HepG2 (cell line): ENCODE data around the gene MBTPS1. TPM values are rescaled to one million over a fixed set of nuclear protein-coding genes. Genes with fewer than 3 reads are reported as not detected.

Source experiments
- CEBPG ChIP-seq: IDR thresholded peaks from 2 replicates; pipeline ENCODE4 v1.6.1; 2016
- HBP1 ChIP-seq: IDR thresholded peaks from 2 replicates; pipeline ENCODE4 v1.6.1; 2016; ENCODE audit warnings: low read depth, control low read depth
- HNF4A ChIP-seq: sonication (generic); formaldehyde crosslinking; IDR thresholded peaks from 2 replicates; pipeline ENCODE4 v1.4.0; 2020; ENCODE audit warnings: missing genetic modification reagents
- SAFB2 ChIP-seq: sonication (generic); formaldehyde crosslinking; IDR thresholded peaks from 2 replicates; pipeline ENCODE4 v1.5.1; 2020; ENCODE audit warnings: missing genetic modification reagents, low read depth, mild to moderate bottlenecking, borderline replicate concordance
- SMYD3 ChIP-seq: sonication (generic); formaldehyde crosslinking; IDR thresholded peaks from 2 replicates; pipeline ENCODE4 v1.8.1; 2023; ENCODE audit warnings: mild to moderate bottlenecking, missing genetic modification reagents
- SRSF1 ChIP-seq: fragments of 200-400 bp; formaldehyde crosslinking; optimal IDR thresholded peaks from 2 replicates; pipeline ENCODE3; 2017; ENCODE audit warnings: mild to moderate bottlenecking, low read depth, low read length, moderate library complexity
- ZNF562 ChIP-seq: sonication (generic); formaldehyde crosslinking; IDR thresholded peaks from 2 replicates; pipeline ENCODE4 v1.8.0; 2022; ENCODE audit warnings: missing genetic modification reagents, borderline replicate concordance
- ZNF609 ChIP-seq: sonication (generic); formaldehyde crosslinking; IDR thresholded peaks from 2 replicates; pipeline ENCODE4 v1.4.0; 2020; ENCODE audit warnings: mild to moderate bottlenecking, missing genetic modification reagents, borderline replicate concordance
- ZNF790 ChIP-seq: sonication (generic); formaldehyde crosslinking; IDR thresholded peaks from 2 replicates; pipeline ENCODE4 v1.8.0; 2022; ENCODE audit warnings: missing genetic modification reagents, mild to moderate bottlenecking, borderline replicate concordance
- polyA plus RNA-seq, 8 experiments: library from polyadenylated mRNA; depleted of rRNA in 3 of 8; stranded (reverse) in 7 of 8; unstranded in 1 of 8; fragments of >200 nt; fragmentation: Illumina TruSeq in 4 of 8; extraction: Trizol in 4 of 8; gene quantifications; 2 replicates each; pipeline versions ENCODE4 v1.2.1 to v1.2.3, GENCODE V29; 2011 to 2016; ENCODE audit warnings: low read depth in 4 of 8, missing spikeins in 1 of 8, mixed read lengths in 1 of 8; ENCODE audit not compliant: insufficient read depth in 1 of 8
- total RNA-seq, 5 experiments: library from RNA; depleted of rRNA; stranded (reverse); fragments of >200 nt; fragmentation: Illumina TruSeq; extraction: Trizol; gene quantifications; 2 replicates each; pipeline ENCODE4 v1.2.3, GENCODE V29; 2016; ENCODE audit warnings: low read depth in 1 of 5
- TF ChIP-seq, protein P1 (sequence below): sonication (generic); formaldehyde crosslinking; IDR thresholded peaks from 2 replicates; pipeline ENCODE4 v1.4.0; 2020; ENCODE audit warnings: missing genetic modification reagents
- TF ChIP-seq, protein P2 (sequence below): sonication (generic); formaldehyde crosslinking; IDR thresholded peaks from 2 replicates; pipeline ENCODE4 v1.4.0; 2020; ENCODE audit warnings: missing genetic modification reagents, borderline replicate concordance

The MBTPS1 gene
- total and polyA plus RNA-seq, 2 of the 13 experiments (the other 11 are each of a cell fraction or from before 2014, with no cell fraction given) = 56.7 to 91.3 TPM

DNA sequence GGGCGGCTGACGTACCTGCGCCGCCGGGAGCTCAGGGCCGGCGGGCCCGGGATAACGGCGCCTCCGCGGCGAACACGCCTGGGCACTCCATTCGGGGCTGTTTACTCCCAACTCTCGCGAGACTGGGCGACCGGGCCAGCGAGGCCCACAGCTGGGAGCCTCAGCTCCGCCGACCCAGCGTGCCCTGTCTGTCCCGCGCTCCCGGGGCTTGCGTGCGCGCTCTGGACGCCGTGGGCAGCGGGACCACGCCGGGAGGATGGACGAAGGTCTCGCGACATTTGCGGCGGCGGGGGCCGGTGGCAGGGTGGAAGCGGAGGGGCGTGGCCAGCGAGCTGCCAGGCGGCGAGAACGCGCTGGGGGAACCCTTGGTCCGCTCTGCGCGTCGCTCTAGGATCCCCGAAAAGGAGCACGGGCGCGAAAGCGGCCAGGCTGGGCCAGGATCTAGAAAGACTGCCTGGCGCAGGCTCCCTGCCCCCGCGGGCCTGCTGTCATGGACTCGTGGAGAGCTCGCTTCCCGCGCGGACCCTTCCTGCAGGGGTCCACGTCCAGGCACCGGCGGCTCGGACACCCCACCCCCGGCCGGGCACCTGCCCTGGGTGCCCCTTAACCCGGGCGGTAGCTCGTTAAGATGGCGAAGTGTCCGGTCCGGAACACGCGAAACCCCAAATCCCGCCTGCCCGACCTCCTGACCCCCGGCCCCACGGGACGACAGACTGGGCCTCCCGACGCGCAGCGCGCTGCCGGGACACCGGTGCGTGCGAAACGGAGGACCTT, at the start of gene MBTPS1 (continued):
- TF ChIP-seq ZNF609 = peak; percentile 29; the same call in 1 of the 2 replicates
- peak; percentile 79; the same call in 1 of the 2 replicates for TF ChIP-seq ZNF790 (CRISPR knock-in tag)
- TF ChIP-seq, protein P1, sequence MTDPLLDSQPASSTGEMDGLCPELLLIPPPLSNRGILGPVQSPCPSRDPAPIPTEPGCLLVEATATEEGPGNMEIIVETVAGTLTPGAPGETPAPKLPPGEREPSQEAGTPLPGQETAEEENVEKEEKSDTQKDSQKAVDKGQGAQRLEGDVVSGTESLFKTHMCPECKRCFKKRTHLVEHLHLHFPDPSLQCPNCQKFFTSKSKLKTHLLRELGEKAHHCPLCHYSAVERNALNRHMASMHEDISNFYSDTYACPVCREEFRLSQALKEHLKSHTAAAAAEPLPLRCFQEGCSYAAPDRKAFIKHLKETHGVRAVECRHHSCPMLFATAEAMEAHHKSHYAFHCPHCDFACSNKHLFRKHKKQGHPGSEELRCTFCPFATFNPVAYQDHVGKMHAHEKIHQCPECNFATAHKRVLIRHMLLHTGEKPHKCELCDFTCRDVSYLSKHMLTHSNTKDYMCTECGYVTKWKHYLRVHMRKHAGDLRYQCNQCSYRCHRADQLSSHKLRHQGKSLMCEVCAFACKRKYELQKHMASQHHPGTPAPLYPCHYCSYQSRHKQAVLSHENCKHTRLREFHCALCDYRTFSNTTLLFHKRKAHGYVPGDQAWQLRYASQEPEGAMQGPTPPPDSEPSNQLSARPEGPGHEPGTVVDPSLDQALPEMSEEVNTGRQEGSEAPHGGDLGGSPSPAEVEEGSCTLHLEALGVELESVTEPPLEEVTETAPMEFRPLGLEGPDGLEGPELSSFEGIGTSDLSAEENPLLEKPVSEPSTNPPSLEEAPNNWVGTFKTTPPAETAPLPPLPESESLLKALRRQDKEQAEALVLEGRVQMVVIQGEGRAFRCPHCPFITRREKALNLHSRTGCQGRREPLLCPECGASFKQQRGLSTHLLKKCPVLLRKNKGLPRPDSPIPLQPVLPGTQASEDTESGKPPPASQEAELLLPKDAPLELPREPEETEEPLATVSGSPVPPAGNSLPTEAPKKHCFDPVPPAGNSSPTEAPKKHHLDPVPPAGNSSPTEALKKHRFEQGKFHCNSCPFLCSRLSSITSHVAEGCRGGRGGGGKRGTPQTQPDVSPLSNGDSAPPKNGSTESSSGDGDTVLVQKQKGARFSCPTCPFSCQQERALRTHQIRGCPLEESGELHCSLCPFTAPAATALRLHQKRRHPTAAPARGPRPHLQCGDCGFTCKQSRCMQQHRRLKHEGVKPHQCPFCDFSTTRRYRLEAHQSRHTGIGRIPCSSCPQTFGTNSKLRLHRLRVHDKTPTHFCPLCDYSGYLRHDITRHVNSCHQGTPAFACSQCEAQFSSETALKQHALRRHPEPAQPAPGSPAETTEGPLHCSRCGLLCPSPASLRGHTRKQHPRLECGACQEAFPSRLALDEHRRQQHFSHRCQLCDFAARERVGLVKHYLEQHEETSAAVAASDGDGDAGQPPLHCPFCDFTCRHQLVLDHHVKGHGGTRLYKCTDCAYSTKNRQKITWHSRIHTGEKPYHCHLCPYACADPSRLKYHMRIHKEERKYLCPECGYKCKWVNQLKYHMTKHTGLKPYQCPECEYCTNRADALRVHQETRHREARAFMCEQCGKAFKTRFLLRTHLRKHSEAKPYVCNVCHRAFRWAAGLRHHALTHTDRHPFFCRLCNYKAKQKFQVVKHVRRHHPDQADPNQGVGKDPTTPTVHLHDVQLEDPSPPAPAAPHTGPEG (CRISPR knock-in tag) = peak; percentile 3
- peak; percentile 58 for TF ChIP-seq HBP1 (CRISPR knock-in tag)
- peak; percentile 42; the same call in 1 of the 2 replicates for TF ChIP-seq HNF4A
- TF ChIP-seq SMYD3 = no peak
- TF ChIP-seq CEBPG (CRISPR knock-in tag) = peak; percentile 36
- TF ChIP-seq, protein P2, sequence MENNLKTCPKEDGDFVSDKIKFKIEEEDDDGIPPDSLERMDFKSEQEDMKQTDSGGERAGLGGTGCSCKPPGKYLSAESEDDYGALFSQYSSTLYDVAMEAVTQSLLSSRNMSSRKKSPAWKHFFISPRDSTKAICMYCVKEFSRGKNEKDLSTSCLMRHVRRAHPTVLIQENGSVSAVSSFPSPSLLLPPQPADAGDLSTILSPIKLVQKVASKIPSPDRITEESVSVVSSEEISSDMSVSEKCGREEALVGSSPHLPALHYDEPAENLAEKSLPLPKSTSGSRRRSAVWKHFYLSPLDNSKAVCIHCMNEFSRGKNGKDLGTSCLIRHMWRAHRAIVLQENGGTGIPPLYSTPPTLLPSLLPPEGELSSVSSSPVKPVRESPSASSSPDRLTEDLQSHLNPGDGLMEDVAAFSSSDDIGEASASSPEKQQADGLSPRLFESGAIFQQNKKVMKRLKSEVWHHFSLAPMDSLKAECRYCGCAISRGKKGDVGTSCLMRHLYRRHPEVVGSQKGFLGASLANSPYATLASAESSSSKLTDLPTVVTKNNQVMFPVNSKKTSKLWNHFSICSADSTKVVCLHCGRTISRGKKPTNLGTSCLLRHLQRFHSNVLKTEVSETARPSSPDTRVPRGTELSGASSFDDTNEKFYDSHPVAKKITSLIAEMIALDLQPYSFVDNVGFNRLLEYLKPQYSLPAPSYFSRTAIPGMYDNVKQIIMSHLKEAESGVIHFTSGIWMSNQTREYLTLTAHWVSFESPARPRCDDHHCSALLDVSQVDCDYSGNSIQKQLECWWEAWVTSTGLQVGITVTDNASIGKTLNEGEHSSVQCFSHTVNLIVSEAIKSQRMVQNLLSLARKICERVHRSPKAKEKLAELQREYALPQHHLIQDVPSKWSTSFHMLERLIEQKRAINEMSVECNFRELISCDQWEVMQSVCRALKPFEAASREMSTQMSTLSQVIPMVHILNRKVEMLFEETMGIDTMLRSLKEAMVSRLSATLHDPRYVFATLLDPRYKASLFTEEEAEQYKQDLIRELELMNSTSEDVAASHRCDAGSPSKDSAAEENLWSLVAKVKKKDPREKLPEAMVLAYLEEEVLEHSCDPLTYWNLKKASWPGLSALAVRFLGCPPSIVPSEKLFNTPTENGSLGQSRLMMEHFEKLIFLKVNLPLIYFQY (CRISPR knock-in tag) = peak; percentile 99
- TF ChIP-seq ZNF562 (CRISPR knock-in tag) = no peak
- peak; percentile 51 for TF ChIP-seq SRSF1
- peak; percentile 43; the same call in 1 of the 2 replicates for TF ChIP-seq SAFB2
